ENCODE results near the gene KCNH3. TPM values are rescaled to one million over a fixed set of nuclear protein-coding genes. Genes with fewer than 3 reads are reported as not detected.

Gene KCNH3
- total RNA-seq, 2 experiments from 2014 or later, result 0.06 to 0.57 TPM

GRCh38 chr12:49582850-49583249, 44.0 kb downstream of the KCNH3 start:
- BruUV-seq (replicated peaks), result no TSS peak

GRCh38 chr12:49583366-49584094, 44.7 kb downstream of the KCNH3 start:
- peaks cover 15% of the 10 kb centered on the region for H3K36me3 ChIP-seq (ENCODE audit: insufficient read depth, low read length)
- BruUV-seq (replicated peaks), result no TSS peak
- ChIA-PET POLR2A (interaction anchor here (0.6 to 1.0 kb wide), 3 partner anchors 27 to 216 kb away, joined by 3 to 4 read pairs (median 3); partner anchors contain the start of genes PRPF40B and SPATS2), CTCF (ENCODE audit: unreplicated experiment) (no interaction called here)
- intact Hi-C loops (cut with micrococcal nuclease; ENCODE audit: unreplicated experiment), result no loop called here
- H3K4me2 ChIP-seq (ENCODE audit: low read length), result no peak overlapping the region
- H2AFZ ChIP-seq (ENCODE audit: low read length), result no peak overlapping the region
- H3K27ac ChIP-seq (ENCODE audit: low read depth, low read length, poor library complexity, severe bottlenecking), result no peak overlapping the region
- H3K9me2 ChIP-seq (ENCODE audit: insufficient read depth, low read length), result no peaks in the 10 kb centered on the region
- no peak overlapping the region for H3K4me3 ChIP-seq (ENCODE audit: low read depth, low read length, poor library complexity, severe bottlenecking)
- no peaks in the 10 kb centered on the region for H4K20me1 ChIP-seq (ENCODE audit: insufficient read depth, low read length)
- no peaks in the 10 kb centered on the region for H3K9me3 ChIP-seq (ENCODE audit: low read length)
- TF ChIP-seq EZH2phosphoT487 (IDR thresholded peaks at IDR 0.05; ENCODE audit: borderline replicate concordance, low read depth, low read length) (no peak), CTCF (conservative IDR thresholded peaks at IDR 0.05; ENCODE audit: low read length) (no peak)
- H3K4me1 ChIP-seq (ENCODE audit: insufficient read depth, low read length, poor library complexity, severe bottlenecking), result no peaks in the 10 kb centered on the region
- H3K79me2 ChIP-seq (ENCODE audit: insufficient read depth, low read depth, low read length), result no peaks in the 10 kb centered on the region
- DNase-seq (ENCODE audit: low spot score), result no peak

More at GRCh38 chr12:49582850-49583249, 44.0 kb downstream of the KCNH3 start:
- no peak for TF ChIP-seq CTCF (conservative IDR thresholded peaks at IDR 0.05; ENCODE audit: low read length)
- TF ChIP-seq EZH2phosphoT487 (IDR thresholded peaks at IDR 0.05; ENCODE audit: borderline replicate concordance, low read depth, low read length), result no peak
- Histone ChIP-seq H3K9me2 (ENCODE audit: insufficient read depth, low read length) (no peaks in the 10 kb centered on the region), H2AFZ (ENCODE audit: low read length) (no peak overlapping the region), H3K27ac (ENCODE audit: low read depth, low read length, poor library complexity, severe bottlenecking) (no peak overlapping the region), H3K4me2 (ENCODE audit: low read length) (no peak overlapping the region), H3K4me3 (ENCODE audit: low read depth, low read length, poor library complexity, severe bottlenecking) (no peak overlapping the region), H3K79me2 (ENCODE audit: insufficient read depth, low read depth, low read length) (no peaks in the 10 kb centered on the region), H4K20me1 (ENCODE audit: insufficient read depth, low read length) (no peaks in the 10 kb centered on the region), H3K36me3 (ENCODE audit: insufficient read depth, low read length) (peaks cover 12% of the 10 kb centered on the region), H3K9me3 (ENCODE audit: low read length) (no peaks in the 10 kb centered on the region), H3K4me1 (ENCODE audit: insufficient read depth, low read length, poor library complexity, severe bottlenecking) (no peaks in the 10 kb centered on the region)
- intact Hi-C loops (cut with micrococcal nuclease; ENCODE audit: unreplicated experiment), result no loop called here
- CTCF ChIA-PET (ENCODE audit: unreplicated experiment), result no interaction called here
- no peak for DNase-seq (ENCODE audit: low spot score)
- POLR2A ChIA-PET, result interaction anchor here (0.6 to 1.0 kb wide), 4 partner anchors 37 to 678 kb away, joined by 3 to 4 read pairs (median 3); partner anchors contain the start of genes PRPF40B and SPATS2

GRCh38 chr12:49584591-49584990, 45.8 kb downstream of the KCNH3 start:
- Histone ChIP-seq H3K36me3 (ENCODE audit: insufficient read depth, low read length) (peaks cover 15% of the 10 kb centered on the region), H3K4me1 (ENCODE audit: insufficient read depth, low read length, poor library complexity, severe bottlenecking) (no peaks in the 10 kb centered on the region), H3K9me2 (ENCODE audit: insufficient read depth, low read length) (no peaks in the 10 kb centered on the region), H3K79me2 (ENCODE audit: insufficient read depth, low read depth, low read length) (no peaks in the 10 kb centered on the region), H2AFZ (ENCODE audit: low read length) (no peak overlapping the region), H4K20me1 (ENCODE audit: insufficient read depth, low read length) (no peaks in the 10 kb centered on the region), H3K27ac (ENCODE audit: low read depth, low read length, poor library complexity, severe bottlenecking) (no peak overlapping the region), H3K9me3 (ENCODE audit: low read length) (no peaks in the 10 kb centered on the region), H3K4me3 (ENCODE audit: low read depth, low read length, poor library complexity, severe bottlenecking) (no peak overlapping the region), H3K4me2 (ENCODE audit: low read length) (no peak overlapping the region)
- ChIA-PET POLR2A (interaction anchor here (0.6 kb wide), 1 partner anchor 26 kb away, joined by 3 read pairs; no protein-coding TSS in a partner anchor), CTCF (ENCODE audit: unreplicated experiment) (no interaction called here)
- BruUV-seq (replicated peaks), result no TSS peak
- TF ChIP-seq EZH2phosphoT487 (IDR thresholded peaks at IDR 0.05; ENCODE audit: borderline replicate concordance, low read depth, low read length), result no peak
- no peak for TF ChIP-seq CTCF (conservative IDR thresholded peaks at IDR 0.05; ENCODE audit: low read length)
- DNase-seq (ENCODE audit: low spot score), result no peak
- intact Hi-C loops (cut with micrococcal nuclease; ENCODE audit: unreplicated experiment), result no loop called here
